Right lobe of liver (tissue), 4 donors: ENCODE results near the gene ARHGAP25.

Experiments
- CTCF ChIP-seq, 4 donors: fragments of 200-600 bp in 3 of 4; fragments of 450-650 bp in 1 of 4; IDR thresholded peaks; one replicate each; pipeline versions ENCODE4 v1.5.1 to v1.8.0; 2016 to 2022; ENCODE audit warnings: antibody characterized with exemption in 4 of 4, mild to moderate bottlenecking in 2 of 4
- POLR2A ChIP-seq: fragments of 450-650 bp; IDR thresholded peaks from one replicate; pipeline ENCODE4 v1.6.1; 2017; ENCODE audit warnings: antibody characterized with exemption, mild to moderate bottlenecking
- donor health status: DM: no; HTN: no; CAD: no.
- donor health status: DM: no; HTN: no; CAD: no.
- donor health status: DM: no; HTN: yes; CAD: no.

DNA sequence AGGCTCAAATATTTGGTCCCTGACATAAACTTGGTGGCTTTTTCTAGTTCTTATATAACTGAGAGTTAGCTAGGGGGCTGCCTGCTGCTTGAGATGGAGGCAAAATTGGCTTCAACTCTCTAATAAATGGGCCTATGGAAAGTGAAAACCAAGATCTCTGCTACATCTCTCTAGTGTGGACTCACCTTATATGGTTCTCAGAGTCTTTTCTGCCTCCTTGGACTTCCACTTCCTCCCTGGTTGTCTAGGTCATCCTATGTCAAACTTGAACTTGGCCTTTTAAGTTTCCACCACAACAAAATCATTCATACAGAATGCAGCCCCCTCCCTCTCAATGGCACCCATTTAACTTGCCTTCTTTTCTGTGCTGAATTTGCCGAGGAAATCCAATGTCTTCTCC, 23.9 kb upstream of the ARHGAP25 start:
- TF ChIP-seq CTCF (IDR thresholded peaks at IDR 0.05) (no peak), POLR2A (no peak)
